ENCODE measurements around the gene LANCL2. TPM values are rescaled to one million over a fixed set of nuclear protein-coding genes. Genes with fewer than 3 reads are reported as not detected.
A peak's percentile ranks its signal among the peaks of the same experiment; 100 is the strongest.

LANCL2 gene
- total and polyA plus RNA-seq, 12 donors = 3.1 to 11.1 (median 8.6) TPM

DNA sequence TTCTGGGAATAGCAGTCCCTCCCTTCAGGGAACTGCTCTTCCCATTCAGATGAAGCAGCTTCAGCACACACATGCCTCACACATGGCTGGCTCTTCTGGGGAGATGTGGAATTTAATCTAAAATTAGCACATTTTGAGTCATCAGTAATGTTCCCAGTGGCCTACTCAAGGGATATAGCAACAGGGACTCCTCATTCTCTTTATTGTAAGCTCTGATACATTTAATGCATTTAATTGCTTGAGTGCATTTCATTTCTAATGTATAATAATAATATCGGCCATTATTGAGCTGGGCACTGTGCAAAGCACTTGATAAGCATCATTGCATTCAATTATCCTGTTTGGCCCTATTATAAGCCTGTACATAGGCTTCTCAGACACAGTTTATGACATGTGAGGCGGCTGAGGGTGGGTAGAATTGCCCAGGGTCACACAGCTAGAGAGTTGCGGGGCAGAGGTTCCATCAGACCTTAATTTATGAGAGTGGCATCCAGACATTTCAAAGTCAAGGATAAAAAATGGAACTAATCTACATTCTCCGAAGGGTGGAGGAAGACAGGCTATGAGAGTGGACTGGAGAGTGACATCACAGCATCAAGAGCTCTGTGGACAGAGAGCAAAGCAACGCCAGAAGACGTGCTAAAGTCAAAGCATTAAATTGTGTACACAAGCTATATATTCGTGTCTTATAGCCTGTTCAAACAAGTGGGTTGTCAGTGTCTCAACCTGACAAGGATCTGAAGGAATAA is 76.8 kb downstream of the LANCL2 start:
- H3K4me3 ChIP-seq = no peak overlapping the region
- peaks cover 0 to 6% (median 0%) of the 10 kb centered on the region in 11 donors for H3K9me3 ChIP-seq
- peaks cover 0 to 44% (median 16%) of the 10 kb centered on the region in 9 donors for H3K4me1 ChIP-seq
- H3K36me3 ChIP-seq = no peaks in the 10 kb centered on the region
- intact Hi-C loops (cut with DNase I) = no loop called here
- H3K27me3 ChIP-seq = no peaks in the 10 kb centered on the region
- WGBS, 2 donors = 87 to 91% methylated on average over 7 of the region's 7 CpGs
- no peak for DNase-seq
- H3K27ac ChIP-seq = no peak overlapping the region
- peak in 5 of 8 donors; percentile 22 to 63 (median 31) for ATAC-seq
- TF ChIP-seq, protein P1, sequence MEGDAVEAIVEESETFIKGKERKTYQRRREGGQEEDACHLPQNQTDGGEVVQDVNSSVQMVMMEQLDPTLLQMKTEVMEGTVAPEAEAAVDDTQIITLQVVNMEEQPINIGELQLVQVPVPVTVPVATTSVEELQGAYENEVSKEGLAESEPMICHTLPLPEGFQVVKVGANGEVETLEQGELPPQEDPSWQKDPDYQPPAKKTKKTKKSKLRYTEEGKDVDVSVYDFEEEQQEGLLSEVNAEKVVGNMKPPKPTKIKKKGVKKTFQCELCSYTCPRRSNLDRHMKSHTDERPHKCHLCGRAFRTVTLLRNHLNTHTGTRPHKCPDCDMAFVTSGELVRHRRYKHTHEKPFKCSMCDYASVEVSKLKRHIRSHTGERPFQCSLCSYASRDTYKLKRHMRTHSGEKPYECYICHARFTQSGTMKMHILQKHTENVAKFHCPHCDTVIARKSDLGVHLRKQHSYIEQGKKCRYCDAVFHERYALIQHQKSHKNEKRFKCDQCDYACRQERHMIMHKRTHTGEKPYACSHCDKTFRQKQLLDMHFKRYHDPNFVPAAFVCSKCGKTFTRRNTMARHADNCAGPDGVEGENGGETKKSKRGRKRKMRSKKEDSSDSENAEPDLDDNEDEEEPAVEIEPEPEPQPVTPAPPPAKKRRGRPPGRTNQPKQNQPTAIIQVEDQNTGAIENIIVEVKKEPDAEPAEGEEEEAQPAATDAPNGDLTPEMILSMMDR (IDR thresholded peaks at IDR 0.05) = no peak

DNA sequence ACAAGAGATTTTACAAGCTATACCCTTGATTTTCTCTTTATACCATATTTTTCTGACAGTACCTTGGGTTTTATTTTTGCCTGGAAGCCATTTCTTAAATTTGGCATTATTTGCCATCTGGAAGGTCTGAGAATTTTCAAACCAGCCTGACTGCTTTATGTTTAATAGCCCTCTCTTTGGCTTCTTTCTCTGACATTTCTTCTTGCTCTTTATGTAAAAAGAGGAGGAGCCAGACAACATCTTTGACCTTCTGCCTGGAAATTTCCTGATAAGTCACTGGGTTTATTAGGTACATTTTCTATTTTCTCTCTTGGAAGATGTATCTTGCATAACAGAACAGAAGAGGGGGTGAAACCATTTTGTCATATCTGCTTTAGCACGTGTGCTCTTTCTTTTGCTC is 79.6 kb downstream of the LANCL2 start:
- DNase-seq (no peak), ATAC-seq (no peak)
- peaks cover 0 to 6% (median 0%) of the 10 kb centered on the region in 11 donors for H3K9me3 ChIP-seq
- TF ChIP-seq, protein P1 (IDR thresholded peaks at IDR 0.05) = no peak
- peaks cover 0 to 31% (median 6%) of the 10 kb centered on the region in 9 donors for H3K4me1 ChIP-seq
- intact Hi-C loops (cut with DNase I) = no loop called here
- peaks cover 0 to 21% (median 10%) of the 10 kb centered on the region in 7 donors for H3K27me3 ChIP-seq
- no peaks in the 10 kb centered on the region for H3K36me3 ChIP-seq
- no peak overlapping the region for H3K27ac ChIP-seq
- WGBS, 2 donors = 62 to 76% methylated on average over 1 of the region's 1 CpG
- H3K4me3 ChIP-seq = no peak overlapping the region

DNA sequence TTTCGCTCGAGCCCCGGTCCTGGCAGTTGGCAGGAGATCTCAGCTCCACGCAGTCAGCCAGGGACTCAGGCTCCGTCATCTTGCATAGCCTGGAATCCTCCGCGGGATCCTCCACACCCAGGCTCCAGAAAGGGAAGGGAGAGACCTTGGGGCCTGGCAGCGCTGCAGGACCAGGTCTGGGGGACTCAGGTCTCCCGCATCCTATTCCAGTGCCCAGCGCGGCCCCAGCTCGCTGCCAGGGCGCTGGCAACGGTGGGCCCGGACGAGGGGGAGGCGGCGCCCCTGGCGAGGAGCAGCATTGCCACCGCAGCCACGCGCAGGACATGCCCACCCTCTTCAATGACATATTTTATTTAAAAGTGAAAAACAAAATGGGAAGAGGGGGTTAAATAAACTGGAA is 83.4 kb downstream of the LANCL2 start:
- Histone ChIP-seq H3K27me3 (peaks cover 0 to 21% (median 12%) of the 10 kb centered on the region in 7 donors), H3K27ac (no peak overlapping the region), H3K4me1 (peaks cover 0 to 9% (median 0%) of the 10 kb centered on the region in 9 donors), H3K9me3 (peaks cover 0 to 6% (median 0%) of the 10 kb centered on the region in 11 donors), H3K4me3 (no peak overlapping the region), H3K36me3 (peaks cover 0 to 7% (median 0%) of the 10 kb centered on the region in 9 donors)
- 84 to 88% methylated on average over 22 of the region's 22 CpGs for WGBS, 2 donors
- DNase-seq = no peak
- ATAC-seq = peak in 1 of 8 donors; percentile 53
- TF ChIP-seq, protein P1 (IDR thresholded peaks at IDR 0.05) = no peak
- intact Hi-C loops (cut with DNase I) = no loop called here

DNA sequence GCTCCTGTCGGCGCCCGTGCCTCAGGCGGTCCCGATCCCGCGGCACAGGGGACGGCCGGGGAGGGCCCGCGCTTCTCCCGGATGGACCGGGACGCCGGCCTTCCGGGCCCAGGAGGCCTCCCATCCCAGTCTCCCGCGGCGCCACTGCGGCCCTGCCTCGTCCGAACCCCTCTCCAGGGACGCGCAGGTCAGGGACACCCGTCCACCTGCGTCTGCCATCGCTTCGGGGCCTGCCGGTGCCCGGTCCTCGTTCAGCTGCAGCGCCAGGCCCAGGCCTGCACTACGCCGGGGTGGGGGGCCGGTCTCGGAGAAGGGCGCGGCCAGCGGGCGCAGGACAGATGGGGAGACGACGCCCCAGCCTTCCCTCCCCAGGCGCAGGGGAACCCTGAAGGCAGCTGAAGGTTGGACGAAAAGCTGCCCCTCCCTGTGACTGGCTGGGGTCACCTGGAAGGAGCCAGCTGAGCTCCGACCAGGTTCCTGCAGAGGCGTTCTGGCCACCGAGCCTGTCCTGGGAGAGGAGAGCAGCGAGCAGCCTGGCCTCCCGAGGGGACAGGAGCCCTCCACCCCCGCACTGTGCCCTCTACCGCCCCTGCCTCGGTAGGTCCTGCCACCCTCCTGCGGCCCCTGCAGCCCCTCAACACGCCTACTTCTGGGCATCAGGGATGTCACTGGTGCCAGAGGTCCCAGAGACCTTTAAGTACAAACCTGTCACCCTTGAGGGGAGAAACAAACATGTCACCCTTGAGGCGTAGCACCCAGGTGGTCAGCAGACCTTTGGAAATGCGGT is 84.3 kb downstream of the LANCL2 start:
- intact Hi-C loops (cut with DNase I) = no loop called here
- 39 to 51% methylated on average over 54 to 56 of the region's 56 CpGs for WGBS, 2 donors

More for the DNA sequence above, 84.3 kb downstream of the LANCL2 start:
- peaks cover 0 to 9% (median 0%) of the 10 kb centered on the region in 9 donors for H3K4me1 ChIP-seq
- DNase-seq = no peak
- ATAC-seq = peak in 3 of 8 donors; percentile 17 to 51 (median 33)
- TF ChIP-seq, protein P1 (IDR thresholded peaks at IDR 0.05) = no peak
- no peak overlapping the region for H3K27ac ChIP-seq
- H3K27me3 ChIP-seq = peaks cover 0 to 21% (median 12%) of the 10 kb centered on the region in 7 donors
- peaks cover 0 to 6% (median 0%) of the 10 kb centered on the region in 11 donors for H3K9me3 ChIP-seq
- peaks cover 0 to 7% (median 0%) of the 10 kb centered on the region in 9 donors for H3K36me3 ChIP-seq
- H3K4me3 ChIP-seq = peak overlapping the region in 1 of 10 donors; percentile 10
